Brain microvascular endothelial cell (primary cell): ENCODE measurements around the gene ADAMTSL1.
"Not testable (repeated sequence)": the region's sequence is repeated elsewhere in the genome, so short reads cannot be mapped to it uniquely, and the experiment has no call there.

Source experiments
- DNase-seq: peaks from one replicate; pipeline ENCODE4 v3.0.0-alpha.2; 2020
- H3K27ac ChIP-seq: fragments of 250-450 bp; sonication (Bioruptor Pico); 2 replicates; pipeline ENCODE4 v1.5.1; 2020; ENCODE audit warnings: mild to moderate bottlenecking, moderate library complexity
- H3K27me3 ChIP-seq: fragments of 250-450 bp; sonication (Bioruptor Pico); replicated peaks from 2 replicates; pipeline ENCODE4 v1.5.1; 2020; ENCODE audit warnings: mild to moderate bottlenecking
- H3K36me3 ChIP-seq: fragments of 250-450 bp; sonication (Bioruptor Pico); replicated peaks from 2 replicates; pipeline ENCODE4 v1.5.1; 2020; ENCODE audit warnings: mild to moderate bottlenecking
- H3K4me3 ChIP-seq: 2 replicates; pipeline ENCODE4 v1.5.1; 2011; ENCODE audit warnings: low read depth, mild to moderate bottlenecking, control low read depth, low read length, moderate library complexity
- CTCF ChIP-seq: IDR thresholded peaks from 2 replicates; pipeline ENCODE4 v1.5.1; 2011; ENCODE audit warnings: low read depth, mild to moderate bottlenecking, moderate library complexity, low read length, control low read depth, inconsistent platforms; ENCODE audit errors: missing control alignments
- in situ Hi-C: cut with HindIII; loops from 2 replicates; pipeline ENCODE4 v1.10.0; 2017; ENCODE audit warnings: low sequenced_read_pairs, low pct_ligation_motif_present

ADAMTSL1 gene

DNA sequence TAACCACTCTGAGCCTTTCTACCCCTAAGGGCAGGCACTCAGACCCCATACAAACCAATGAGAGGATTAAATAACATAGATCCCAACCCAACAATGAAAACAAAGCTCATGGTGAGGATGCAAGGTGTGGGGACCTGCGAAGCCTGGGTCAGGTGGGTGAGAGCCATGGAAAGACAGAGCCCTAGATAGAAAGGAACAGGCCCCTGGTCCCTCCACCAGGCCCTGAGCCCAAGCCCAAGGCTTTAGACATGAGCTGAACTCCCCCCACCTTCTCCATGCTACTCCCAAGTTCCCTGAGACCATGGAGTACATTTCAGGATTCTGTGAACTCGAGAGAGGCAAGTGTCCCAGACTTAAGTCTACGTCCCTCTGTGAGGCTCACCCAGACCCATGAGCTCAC lies 452.6 kb downstream of the ADAMTSL1 start:
- no peak for DNase-seq
- H3K36me3 ChIP-seq = no peaks in the 10 kb centered on the region
- no peak overlapping the region for H3K27ac ChIP-seq
- in situ Hi-C loops = no loop called here
- H3K4me3 ChIP-seq = no peak overlapping the region
- no peaks in the 10 kb centered on the region for H3K27me3 ChIP-seq
- no peak for TF ChIP-seq CTCF

DNA sequence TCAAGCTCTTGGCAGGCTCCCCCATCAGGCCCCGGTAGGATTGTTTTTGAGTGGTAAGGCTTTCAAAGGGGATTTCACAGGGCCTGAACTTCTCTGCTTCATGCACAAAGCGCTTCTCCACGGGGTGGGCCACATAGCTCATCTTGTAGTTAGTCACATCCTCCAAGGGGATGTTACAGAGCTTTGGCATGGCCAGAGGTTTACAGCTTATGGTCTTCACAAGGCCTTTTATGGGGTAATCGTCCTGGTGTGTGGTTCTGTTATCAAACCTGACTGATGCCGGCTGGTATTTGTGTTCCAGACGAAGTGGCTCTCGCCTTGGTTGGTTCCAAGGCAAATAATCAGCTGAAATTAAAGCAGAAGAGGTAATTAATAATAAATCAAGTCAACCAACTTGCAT lies 454.8 kb downstream of the ADAMTSL1 start:
- H3K36me3 ChIP-seq = no peaks in the 10 kb centered on the region
- H3K4me3 ChIP-seq = no peak overlapping the region
- DNase-seq = peak; percentile 87
- peak overlapping the region; percentile 55 for H3K27ac ChIP-seq
- in situ Hi-C loops = no loop called here
- TF ChIP-seq CTCF = no peak
- H3K27me3 ChIP-seq = no peaks in the 10 kb centered on the region

GRCh38 chr9:18930611-18931010 lies 456.7 kb downstream of the ADAMTSL1 start:
- H3K27me3 ChIP-seq, DNase-seq, H3K36me3 ChIP-seq, H3K27ac ChIP-seq, H3K4me3 ChIP-seq, in situ Hi-C loops: not testable (repeated sequence)

- Histone ChIP-seq H3K27ac (no peak overlapping the region), H3K27me3 (no peaks in the 10 kb centered on the region), H3K36me3 (no peaks in the 10 kb centered on the region), H3K4me3 (no peak overlapping the region)
- no peak for TF ChIP-seq CTCF
- in situ Hi-C loops = no loop called here
- DNase-seq = peak; percentile 54
Measured at GRCh38 chr9:18935541-18935940, 461.6 kb downstream of the ADAMTSL1 start.

DNA sequence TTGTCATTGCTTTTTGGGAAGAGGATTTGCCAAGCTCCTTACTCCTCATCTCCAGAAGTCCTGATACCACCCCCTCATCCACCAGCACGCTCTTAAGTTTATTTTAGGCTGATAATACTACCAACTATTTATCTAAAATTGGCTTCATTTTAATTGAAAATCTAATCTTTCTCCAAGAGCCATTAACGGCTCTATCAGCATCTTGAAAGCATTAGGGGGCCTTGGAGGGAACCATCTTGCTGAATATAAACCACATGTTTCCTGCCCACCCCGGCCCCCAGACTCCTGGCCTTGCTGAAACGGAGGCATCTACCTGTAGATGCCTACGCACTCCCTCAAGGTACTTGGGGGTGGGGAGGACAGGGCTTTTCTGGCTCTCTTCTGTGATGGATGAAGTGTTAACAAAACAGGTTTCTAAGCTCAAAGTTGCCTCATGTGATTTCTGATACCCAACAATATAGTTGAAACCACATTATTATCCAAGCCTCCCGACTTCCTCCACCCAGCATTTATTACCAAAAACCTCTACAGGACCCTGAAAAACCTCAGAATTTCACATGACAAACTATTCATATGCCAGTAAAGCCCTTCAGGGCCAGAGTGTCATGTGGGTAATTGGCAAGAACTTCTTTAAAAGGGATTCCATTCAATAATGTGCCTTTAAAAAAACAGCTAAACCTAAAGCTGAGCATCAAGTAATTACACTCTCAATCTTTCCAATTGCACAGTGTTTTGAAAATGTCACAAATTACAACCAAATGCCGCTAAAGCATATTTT lies 462.3 kb downstream of the ADAMTSL1 start:
- no peak overlapping the region for H3K4me3 ChIP-seq
- no peaks in the 10 kb centered on the region for H3K27me3 ChIP-seq
- H3K27ac ChIP-seq = no peak overlapping the region
- no peaks in the 10 kb centered on the region for H3K36me3 ChIP-seq
- DNase-seq = no peak
- no peak for TF ChIP-seq CTCF
- in situ Hi-C loops = no loop called here

GRCh38 chr9:18939943-18940342 lies 466.0 kb downstream of the ADAMTSL1 start:
- in situ Hi-C loops = no loop called here
- Histone ChIP-seq H3K27me3 (no peaks in the 10 kb centered on the region), H3K36me3 (no peaks in the 10 kb centered on the region), H3K4me3 (no peak overlapping the region), H3K27ac (no peak overlapping the region)
- DNase-seq = no peak
- no peak for TF ChIP-seq CTCF
